Hepatocyte (in vitro differentiated cells): ENCODE results near the gene PRKG1. TPM values are rescaled to one million over a fixed set of nuclear protein-coding genes. Genes with fewer than 3 reads are reported as not detected.

ENCODE experiments used
- DNase-seq: peaks from one replicate; pipeline ENCODE4 v3.0.0-alpha.2; 2016; ENCODE audit warnings: low spot score
- H2AFZ ChIP-seq: fragments of 200-600 bp; sonication (generic); 2 replicates; pipeline ENCODE4 v1.6.0; 2016; ENCODE audit warnings: antibody characterized with exemption, mild to moderate bottlenecking
- H3K27ac ChIP-seq: fragments of 200-600 bp; sonication (generic); 2 replicates; pipeline ENCODE4 v1.5.1; 2016; ENCODE audit warnings: mild to moderate bottlenecking
- H3K27me3 ChIP-seq: fragments of 200-600 bp; sonication (generic); 2 replicates; pipeline ENCODE4 v1.6.1; 2016
- H3K36me3 ChIP-seq: fragments of 200-600 bp; sonication (generic); replicated peaks from 2 replicates; pipeline ENCODE4 v1.5.1; 2016; ENCODE audit warnings: low read depth; ENCODE audit not compliant: insufficient read depth
- H3K4me1 ChIP-seq: fragments of 200-600 bp; sonication (generic); 2 replicates; pipeline ENCODE4 v1.5.1; 2016; ENCODE audit warnings: mild to moderate bottlenecking, moderate library complexity; ENCODE audit not compliant: insufficient read depth
- H3K4me2 ChIP-seq: fragments of 200-600 bp; sonication (generic); 2 replicates; pipeline ENCODE4 v1.6.0; 2016
- H3K4me3 ChIP-seq: fragments of 200-600 bp; sonication (generic); 2 replicates; pipeline ENCODE4 v1.5.1; 2016; ENCODE audit warnings: mild to moderate bottlenecking
- H3K79me2 ChIP-seq: fragments of 200-600 bp; sonication (generic); 2 replicates; pipeline ENCODE4 v1.6.0; 2017; ENCODE audit warnings: mild to moderate bottlenecking
- H3K9me2 ChIP-seq: fragments of 200-600 bp; sonication (generic); replicated peaks from 2 replicates; pipeline ENCODE4 v1.6.0; 2017; ENCODE audit warnings: mild to moderate bottlenecking; ENCODE audit not compliant: insufficient read depth
- H3K9me3 ChIP-seq: fragments of 200-600 bp; sonication (generic); 2 replicates; pipeline ENCODE4 v1.5.1; 2016; ENCODE audit warnings: low read depth, mild to moderate bottlenecking
- H4K20me1 ChIP-seq: fragments of 200-600 bp; sonication (generic); 2 replicates; pipeline ENCODE4 v1.6.0; 2016; ENCODE audit warnings: mild to moderate bottlenecking; ENCODE audit not compliant: insufficient read depth, poor library complexity, severe bottlenecking
- CTCF ChIP-seq: fragments of 200-600 bp; sonication (generic); IDR thresholded peaks from 2 replicates; pipeline ENCODE4 v1.5.1; 2016; ENCODE audit warnings: antibody characterized with exemption, mild to moderate bottlenecking; ENCODE audit not compliant: poor library complexity
- EZH2 ChIP-seq: fragments of 200-600 bp; sonication (generic); IDR thresholded peaks from 2 replicates; pipeline ENCODE4 v1.6.1; 2016; ENCODE audit warnings: antibody characterized with exemption, mild to moderate bottlenecking, borderline replicate concordance
- EZH2phosphoT487 ChIP-seq: fragments of 200-600 bp; sonication (generic); IDR thresholded peaks from one replicate; pipeline ENCODE4 v1.6.1; 2018; ENCODE audit warnings: antibody characterized with exemption, mild to moderate bottlenecking, low read depth, moderate library complexity; ENCODE audit not compliant: unreplicated experiment, severe bottlenecking
- WGBS: methylation state at CpG from one replicate; pipeline ENCODE4 v1.1.6; 2016; ENCODE audit warnings: low lambda C conversion rate; ENCODE audit errors: missing lambda C conversion rate; 5-methylcytosine and 5-hydroxymethylcytosine counted together
- polyA plus RNA-seq: library from polyadenylated mRNA; unstranded; fragments of >200 nt; fragmentation: Nextera tagmentation; extraction: Ambion mirVana; gene quantifications from 2 replicates; pipeline ENCODE4 v1.2.1, GENCODE V29; 2016
- total RNA-seq: library from RNA; depleted of rRNA; stranded (reverse); fragments of >200 nt; gene quantifications from 2 replicates; pipeline ENCODE4 v1.2.3, GENCODE V29; 2014

PRKG1 gene
- total and polyA plus RNA-seq, 2 experiments from 2014 or later: 4.0 to 8.1 TPM

DNA sequence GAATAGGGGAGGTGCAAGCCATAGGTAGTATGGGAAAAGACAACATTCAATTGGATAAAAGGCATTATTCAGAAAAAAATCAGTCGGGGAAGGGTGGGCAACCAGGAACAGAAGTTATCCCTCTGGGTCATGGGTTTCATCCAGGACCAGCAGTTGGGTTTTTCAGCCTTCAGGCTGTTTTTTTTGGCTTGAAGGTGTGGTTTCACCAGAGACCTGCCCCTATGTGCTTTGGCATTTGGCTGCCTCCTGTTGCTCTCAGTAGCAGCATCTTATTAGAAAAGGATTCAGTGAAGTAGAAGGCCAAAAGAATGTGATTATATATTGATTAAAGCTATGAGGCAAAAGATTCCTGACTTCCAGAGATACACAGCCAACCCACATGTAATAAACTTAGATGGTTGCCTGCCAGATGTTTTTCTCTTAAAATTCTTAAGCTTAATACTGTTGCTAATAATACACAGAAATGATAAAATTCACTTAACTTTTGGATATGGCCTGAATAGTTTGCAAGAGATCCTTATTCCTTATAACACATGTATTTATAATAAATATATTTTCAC lies 876.8 kb downstream of the PRKG1 start:
- TF ChIP-seq CTCF (no peak), EZH2phosphoT487 (no peak)
- Histone ChIP-seq H3K79me2 (no peaks in the 10 kb centered on the region), H3K9me2 (no peaks in the 10 kb centered on the region), H2AFZ (no peak overlapping the region), H3K4me2 (no peak overlapping the region), H3K27me3 (no peaks in the 10 kb centered on the region), H3K4me3 (no peak overlapping the region), H3K9me3 (no peaks in the 10 kb centered on the region), H4K20me1 (no peaks in the 10 kb centered on the region), H3K36me3 (no peaks in the 10 kb centered on the region), H3K4me1 (no peaks in the 10 kb centered on the region), H3K27ac (no peak overlapping the region)
- no peak for DNase-seq
- WGBS: 95% methylated on average over 1 of the region's 1 CpG

- Histone ChIP-seq H3K9me2 (no peaks in the 10 kb centered on the region), H3K9me3 (no peaks in the 10 kb centered on the region), H3K4me1 (no peaks in the 10 kb centered on the region), H3K4me3 (no peak overlapping the region), H3K27ac (no peak overlapping the region), H3K36me3 (no peaks in the 10 kb centered on the region), H3K4me2 (no peak overlapping the region), H3K79me2 (no peaks in the 10 kb centered on the region), H4K20me1 (no peaks in the 10 kb centered on the region), H3K27me3 (no peaks in the 10 kb centered on the region), H2AFZ (no peak overlapping the region)
- 83% methylated on average over 1 of the region's 1 CpG for WGBS
- DNase-seq: no peak
- TF ChIP-seq EZH2 (no peak), CTCF (no peak), EZH2phosphoT487 (no peak)
Measured at GRCh38 chr10:51951601-51952000, 877.3 kb downstream of the PRKG1 start.

- no peaks in the 10 kb centered on the region for H3K27me3 ChIP-seq
Measured at GRCh38 chr10:51952056-51952455, 877.8 kb downstream of the PRKG1 start.

More at GRCh38 chr10:51952056-51952455, 877.8 kb downstream of the PRKG1 start:
- Histone ChIP-seq H3K4me3 (no peak overlapping the region), H2AFZ (no peak overlapping the region), H3K4me1 (no peaks in the 10 kb centered on the region), H3K27ac (no peak overlapping the region), H3K79me2 (no peaks in the 10 kb centered on the region), H4K20me1 (no peaks in the 10 kb centered on the region), H3K36me3 (no peaks in the 10 kb centered on the region), H3K4me2 (no peak overlapping the region), H3K9me2 (no peaks in the 10 kb centered on the region), H3K9me3 (no peaks in the 10 kb centered on the region)
- WGBS: 84% methylated on average over 1 of the region's 1 CpG
- TF ChIP-seq CTCF: no peak
- TF ChIP-seq EZH2: no peak
- TF ChIP-seq EZH2phosphoT487: no peak
- no peak for DNase-seq
